ENCODE data around the gene SDC4.

GRCh38 chr20:45303586-45304463 lies 44.4 kb downstream of the SDC4 start:
- TF ChIP-seq CTCF (conservative IDR thresholded peaks at IDR 0.05; ENCODE audit: low read length), result no peak
- no peak for TF ChIP-seq EZH2phosphoT487 (IDR thresholded peaks at IDR 0.05; ENCODE audit: borderline replicate concordance)

Measured in Loucy (cell line).